Parathyroid adenoma (tissue), 2 donors: ENCODE results near the gene CIRBP.
"Not testable (repeated sequence)": the region's sequence is repeated elsewhere in the genome, so short reads cannot be mapped to it uniquely, and the experiment has no call there.

Experiments
- H2AFZ ChIP-seq: fragments of 300-600 bp; sonication (generic); one replicate; pipeline ENCODE4 v1.7.0; 2017; ENCODE audit warnings: antibody characterized with exemption, mild to moderate bottlenecking
- H3K27ac ChIP-seq: fragments of 300-600 bp; sonication (generic); one replicate; pipeline ENCODE4 v1.7.0; 2017
- H3K27me3 ChIP-seq: fragments of 300-600 bp; sonication (generic); one replicate; pipeline ENCODE4 v1.7.0; 2017; ENCODE audit warnings: low read length; ENCODE audit not compliant: control insufficient read depth, insufficient read depth
- H3K36me3 ChIP-seq: fragments of 300-600 bp; sonication (generic); one replicate; pipeline ENCODE4 v1.7.0; 2017; ENCODE audit warnings: low read length; ENCODE audit not compliant: control insufficient read depth, insufficient read depth
- H3K4me1 ChIP-seq: fragments of 300-600 bp; sonication (generic); one replicate; pipeline ENCODE4 v1.7.0; 2017; ENCODE audit warnings: control low read depth
- H3K4me2 ChIP-seq: fragments of 300-600 bp; sonication (generic); one replicate; pipeline ENCODE4 v1.7.0; 2017; ENCODE audit warnings: low read length
- H3K4me3 ChIP-seq: fragments of 300-600 bp; sonication (generic); one replicate; pipeline ENCODE4 v1.7.0; 2017; ENCODE audit warnings: low read depth, low read length
- H3K79me2 ChIP-seq: fragments of 300-600 bp; sonication (generic); one replicate; pipeline ENCODE4 v1.7.0; 2017; ENCODE audit warnings: control low read depth
- H3K9ac ChIP-seq: fragments of 300-600 bp; sonication (generic); one replicate; pipeline ENCODE4 v1.7.0; 2017; ENCODE audit warnings: mild to moderate bottlenecking
- H3K9me3 ChIP-seq: fragments of 300-600 bp; sonication (generic); one replicate; pipeline ENCODE4 v1.7.0; 2017; ENCODE audit warnings: low read length; ENCODE audit not compliant: control insufficient read depth
- CTCF ChIP-seq: fragments of 300-600 bp; sonication (generic); IDR thresholded peaks from one replicate; pipeline ENCODE4 v1.7.0; 2017; ENCODE audit warnings: antibody characterized with exemption, mild to moderate bottlenecking
- donor health status: primary hyperparathyroidism.

The CIRBP gene

GRCh38 chr19:1299801-1300200, 30.7 kb downstream of the CIRBP start:
- Histone ChIP-seq H3K4me3 (no peak overlapping the region), H2AFZ (no peak overlapping the region), H3K4me1 (peaks cover 4% of the 10 kb centered on the region), H3K4me2 (no peak overlapping the region), H3K9me3 (no peaks in the 10 kb centered on the region), H3K9ac (no peak overlapping the region), H3K27me3 (no peaks in the 10 kb centered on the region), H3K36me3 (no peaks in the 10 kb centered on the region), H3K27ac (no peak overlapping the region), H3K79me2 (no peaks in the 10 kb centered on the region)
- no peak for TF ChIP-seq CTCF

GRCh38 chr19:1300744-1301490, 31.8 kb downstream of the CIRBP start:
- Histone ChIP-seq H3K79me2 (no peaks in the 10 kb centered on the region), H3K4me1 (no peaks in the 10 kb centered on the region), H3K4me3 (no peak overlapping the region), H3K9ac (no peak overlapping the region), H3K27me3 (no peaks in the 10 kb centered on the region), H3K4me2 (no peak overlapping the region), H3K36me3 (no peaks in the 10 kb centered on the region), H3K27ac (no peak overlapping the region), H3K9me3 (no peaks in the 10 kb centered on the region), H2AFZ (no peak overlapping the region)
- no peak for TF ChIP-seq CTCF

GRCh38 chr19:1302533-1303239, 33.6 kb downstream of the CIRBP start:
- Histone ChIP-seq H3K4me2 (no peak overlapping the region), H3K9me3 (no peaks in the 10 kb centered on the region), H3K4me1 (no peaks in the 10 kb centered on the region), H3K36me3 (no peaks in the 10 kb centered on the region), H3K9ac (no peak overlapping the region), H2AFZ (no peak overlapping the region), H3K27ac (no peak overlapping the region), H3K27me3 (no peaks in the 10 kb centered on the region), H3K79me2 (no peaks in the 10 kb centered on the region), H3K4me3 (no peak overlapping the region)
- TF ChIP-seq CTCF = no peak

GRCh38 chr19:1304197-1304924, 35.2 kb downstream of the CIRBP start:
- Histone ChIP-seq H3K4me1 (no peaks in the 10 kb centered on the region), H3K36me3 (no peaks in the 10 kb centered on the region), H3K9me3 (no peaks in the 10 kb centered on the region), H2AFZ (no peak overlapping the region), H3K4me2 (no peak overlapping the region), H3K9ac (no peak overlapping the region), H3K27me3 (no peaks in the 10 kb centered on the region), H3K27ac (no peak overlapping the region), H3K4me3 (no peak overlapping the region), H3K79me2 (no peaks in the 10 kb centered on the region)
- no peak for TF ChIP-seq CTCF

- not testable (repeated sequence) for H3K36me3 ChIP-seq, H3K4me1 ChIP-seq, H2AFZ ChIP-seq, H3K4me3 ChIP-seq, H3K27ac ChIP-seq, H3K79me2 ChIP-seq, H3K4me2 ChIP-seq, H3K9ac ChIP-seq, H3K9me3 ChIP-seq, H3K27me3 ChIP-seq
Observed at GRCh38 chr19:1305354-1305753, 36.2 kb downstream of the CIRBP start.
